Activated B cell treated with CpG ODN at 0.5 μM for 24 hours (primary cell): ENCODE measurements around the gene KIAA0232. TPM values are rescaled to one million over a fixed set of nuclear protein-coding genes. Genes with fewer than 3 reads are reported as not detected.

Source experiments
- ATAC-seq: fragments of 200-7000 bp; cut with Tn5 transposase; one replicate; pipeline ENCODE4 v1.10.0; 2021; ENCODE audit warnings: low read depth, mild to moderate bottlenecking, moderate library complexity
- CTCF ChIA-PET: fragments of 350-600 bp; sonication (Branson Sonifier 250); formaldehyde crosslinking; loops from one replicate; lab custom pipeline; 2021; ENCODE audit warnings: antibody characterized with exemption; lab: Charles Lee
- POLR2A ChIA-PET: fragments of 350-600 bp; sonication (Branson Sonifier 250); formaldehyde crosslinking; loops from one replicate; lab custom pipeline; 2021; ENCODE audit warnings: antibody characterized with exemption; lab: Charles Lee
- DNase-seq: peaks from one replicate; pipeline ENCODE4 v3.0.0; 2022
- H3K27ac Mint-ChIP-seq: one replicate; pipeline ENCODE4 v1.8.0; 2020; ENCODE audit warnings: mixed read lengths
- H3K27me3 Mint-ChIP-seq: one replicate; pipeline ENCODE4 v1.8.0; 2021; ENCODE audit warnings: mixed read lengths
- H3K36me3 Mint-ChIP-seq: one replicate; pipeline ENCODE4 v1.8.0; 2021; ENCODE audit warnings: low read depth, mixed read lengths
- H3K4me1 Mint-ChIP-seq: one replicate; pipeline ENCODE4 v1.8.0; 2021; ENCODE audit warnings: mixed read lengths
- H3K4me3 Mint-ChIP-seq: one replicate; pipeline ENCODE4 v1.8.0; 2020; ENCODE audit warnings: mild to moderate bottlenecking, mixed read lengths
- H3K9me3 Mint-ChIP-seq: one replicate; pipeline ENCODE4 v1.8.0; 2020; ENCODE audit warnings: mixed read lengths
- CTCF ChIP-seq: fragments of 200-600 bp; IDR thresholded peaks from one replicate; pipeline ENCODE4 v1.8.0; 2022; ENCODE audit warnings: antibody characterized with exemption, mild to moderate bottlenecking
- intact Hi-C: fragments of 100-400 bp; cut with micrococcal nuclease; formaldehyde crosslinking; loops from one replicate; pipeline ENCODE4 v1.15.1; 2024
- total RNA-seq: library from RNA; stranded (reverse); gene quantifications from 2 replicates; pipeline ENCODE4 v1.2.3, GENCODE V29; 2022

Gene KIAA0232
- total RNA-seq, 1 donor from 2014 or later: 15.5 TPM

GRCh38 chr4:6932475-6932874, 149.9 kb downstream of the KIAA0232 start:
- ATAC-seq: no peak
- no peak for DNase-seq
- H3K4me1 Mint-ChIP-seq: peaks cover 15% of the 10 kb centered on the region
- H3K9me3 Mint-ChIP-seq: peaks cover 1% of the 10 kb centered on the region
- H3K4me3 Mint-ChIP-seq: no peak overlapping the region
- POLR2A ChIA-PET: interaction anchor here (0.7 kb wide), 1 partner anchor 23 kb away, joined by 4 read pairs; the partner anchor contains the start of gene TBC1D14
- peaks cover 20% of the 10 kb centered on the region for H3K36me3 Mint-ChIP-seq
- CTCF ChIA-PET: no interaction called here
- no peak overlapping the region for H3K27ac Mint-ChIP-seq
- no peaks in the 10 kb centered on the region for H3K27me3 Mint-ChIP-seq
- intact Hi-C loops: no loop called here
- no peak for TF ChIP-seq CTCF

GRCh38 chr4:6932918-6933317, 150.4 kb downstream of the KIAA0232 start:
- ChIA-PET POLR2A (interaction anchor here (0.7 kb wide), 1 partner anchor 23 kb away, joined by 4 read pairs; the partner anchor contains the start of gene TBC1D14), CTCF (interaction anchor here (1.7 kb wide), 1 partner anchor 110 kb away, joined by 3 read pairs; the partner anchor contains the start of gene TADA2B)
- DNase-seq (no peak), ATAC-seq (no peak)
- Mint-ChIP-seq H3K4me3 (no peak overlapping the region), H3K36me3 (peaks cover 20% of the 10 kb centered on the region), H3K27me3 (no peaks in the 10 kb centered on the region), H3K9me3 (peaks cover 1% of the 10 kb centered on the region), H3K4me1 (peaks cover 19% of the 10 kb centered on the region), H3K27ac (no peak overlapping the region)
- no peak for TF ChIP-seq CTCF
- intact Hi-C loops: no loop called here

Other genes with a start within 250 kb of the KIAA0232 start
- 24.2 and 24.7 TPM in 2 replicates for gene MAN2B2, start 207.5 kb upstream of the KIAA0232 start, total RNA-seq
- gene MRFAP1, start 142.0 kb upstream of the KIAA0232 start, total RNA-seq: 93.8 and 93.9 TPM in 2 replicates
- not detected in 2 replicates for gene S100P, start 88.8 kb upstream of the KIAA0232 start, total RNA-seq
- gene MRFAP1L1, start 72.9 kb upstream of the KIAA0232 start, total RNA-seq: 39.1 and 39.5 TPM in 2 replicates
- gene BLOC1S4, start 66.6 kb upstream of the KIAA0232 start, total RNA-seq: 19.8 and 20.3 TPM in 2 replicates
- 35.1 and 35.2 TPM in 2 replicates for gene TBC1D14, start 127.1 kb downstream of the KIAA0232 start, total RNA-seq